NCI-H146 treated with DMSO at 0.1 percent for 48 hours (cell line): Measurements from ENCODE around the gene INHBC.
"Not testable (repeated sequence)": the region's sequence is repeated elsewhere in the genome, so short reads cannot be mapped to it uniquely, and the experiment has no call there.

Source experiments
- DNase-seq: peaks from one replicate; lab custom pipeline; 2025; ENCODE audit not compliant: unreplicated experiment; lab: John Stamatoyannopoulos, UW

Gene INHBC

GRCh38 chr12:57434517-57435223 is at the start of gene INHBC:
TSS of gene INHBC (plus strand) at chr12:57434784. CDS start at chr12:57434887, 103 bp downstream.
- no peak for DNase-seq

DNA sequence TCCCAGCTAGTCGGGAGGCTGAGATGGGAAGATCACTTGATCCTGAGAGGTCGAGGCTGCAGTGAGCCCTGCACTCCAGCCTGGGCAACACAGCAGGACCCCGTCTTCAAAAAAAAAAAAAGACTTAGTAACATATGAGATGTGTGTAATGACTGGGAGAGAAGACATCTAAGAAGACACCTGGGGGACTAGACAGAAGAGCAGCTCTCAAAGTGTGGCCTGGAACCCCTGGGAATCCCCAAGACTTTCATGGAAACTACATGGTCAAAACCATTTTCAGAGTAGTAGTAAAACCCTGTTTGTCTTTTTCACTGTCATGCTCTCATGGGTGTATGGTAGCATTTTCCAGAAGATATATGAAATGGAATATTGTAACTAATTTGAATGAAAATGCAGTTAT is 49.0 kb upstream of the INHBC start:
- DNase-seq, result no peak

- no peak for DNase-seq
These were observed 48.3 kb upstream of the INHBC start for GRCh38 chr12:57386187-57386720.

DNA sequence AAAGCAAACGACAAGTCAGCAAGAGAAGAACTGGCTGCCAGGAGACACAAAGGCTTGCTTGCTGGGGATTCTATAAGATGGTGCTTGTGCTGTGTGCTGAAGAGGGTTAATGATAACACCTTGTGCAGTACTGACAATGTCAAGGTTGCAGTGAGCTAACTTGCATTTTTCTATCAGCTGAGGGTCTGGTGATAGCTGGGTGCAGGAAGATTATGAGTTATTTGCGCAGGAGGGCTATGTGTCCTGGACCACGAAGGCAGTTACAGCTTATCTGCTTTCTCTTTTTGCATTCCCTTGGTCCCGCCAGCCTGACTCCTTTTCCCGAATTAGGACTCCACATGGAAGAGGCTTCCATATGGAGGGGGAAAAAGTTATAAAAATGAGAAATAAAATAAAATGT is 46.2 kb upstream of the INHBC start:
- DNase-seq, result no peak

- no peak for DNase-seq
These were observed 45.6 kb upstream of the INHBC start for GRCh38 chr12:57389033-57389432.

DNA sequence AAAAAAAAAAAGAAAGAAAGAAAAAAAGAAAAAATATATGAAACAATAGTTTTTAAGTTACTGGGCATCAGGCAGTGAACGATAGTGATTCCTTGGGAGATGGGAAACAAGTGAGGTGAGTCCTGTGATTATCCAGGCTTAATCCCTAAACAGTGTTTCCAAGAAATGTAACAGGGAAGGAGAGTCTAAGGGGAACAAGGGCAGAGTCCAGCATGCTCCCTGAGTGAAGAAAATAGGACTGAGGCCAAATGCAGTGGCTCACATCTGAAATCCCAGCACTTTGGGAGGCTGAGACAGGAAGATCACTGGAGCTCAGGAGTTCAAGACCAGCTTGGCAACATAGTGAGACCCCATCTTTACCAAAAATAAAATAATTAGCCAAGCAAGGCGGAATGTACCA is 44.4 kb upstream of the INHBC start:
- DNase-seq, result no peak

GRCh38 chr12:57395121-57395520 is 39.5 kb upstream of the INHBC start:
- DNase-seq, result no peak

- DNase-seq, result no peak
These were observed 37.1 kb upstream of the INHBC start for GRCh38 chr12:57397441-57397840.

DNA sequence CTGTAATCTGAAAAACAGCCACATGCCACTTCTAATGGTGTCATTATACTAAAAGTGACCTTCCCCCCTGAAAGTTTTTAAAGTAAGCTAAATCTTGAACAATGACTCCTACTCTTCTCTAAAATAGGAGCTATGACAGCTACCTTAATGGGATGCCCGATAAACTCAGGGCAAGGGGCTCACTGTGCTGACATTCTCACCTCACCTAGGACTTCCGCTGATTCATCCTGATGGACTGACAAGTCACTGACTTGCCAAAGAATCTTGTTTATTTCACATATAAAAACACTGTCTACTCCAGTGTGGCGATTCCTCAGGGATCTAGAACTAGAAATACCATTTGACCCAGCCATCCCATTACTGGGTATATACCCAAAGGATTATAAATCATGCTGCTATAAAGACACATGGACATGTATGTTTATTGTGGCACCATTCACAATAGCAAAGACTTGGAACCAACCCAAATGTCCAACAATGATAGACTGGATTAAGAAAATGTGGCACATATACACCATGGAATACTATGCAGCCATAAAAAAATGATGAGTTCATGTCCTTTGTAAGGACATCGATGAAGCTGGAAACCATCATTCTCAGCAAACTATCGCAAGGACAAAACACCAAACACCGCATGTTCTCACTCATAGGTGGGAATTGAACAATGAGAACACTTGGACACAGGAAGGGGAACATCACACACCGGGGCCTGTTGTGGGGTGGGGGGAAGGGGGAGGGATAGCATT is 34.7 kb upstream of the INHBC start:
- not testable (repeated sequence) for DNase-seq

- DNase-seq, result no peak
These were observed 33.4 kb upstream of the INHBC start for GRCh38 chr12:57401165-57401564.

- not testable (repeated sequence) for DNase-seq
These were observed 32.4 kb upstream of the INHBC start for GRCh38 chr12:57402156-57402555.

- no peak for DNase-seq
These were observed 29.5 kb upstream of the INHBC start for GRCh38 chr12:57404966-57405640.

DNA sequence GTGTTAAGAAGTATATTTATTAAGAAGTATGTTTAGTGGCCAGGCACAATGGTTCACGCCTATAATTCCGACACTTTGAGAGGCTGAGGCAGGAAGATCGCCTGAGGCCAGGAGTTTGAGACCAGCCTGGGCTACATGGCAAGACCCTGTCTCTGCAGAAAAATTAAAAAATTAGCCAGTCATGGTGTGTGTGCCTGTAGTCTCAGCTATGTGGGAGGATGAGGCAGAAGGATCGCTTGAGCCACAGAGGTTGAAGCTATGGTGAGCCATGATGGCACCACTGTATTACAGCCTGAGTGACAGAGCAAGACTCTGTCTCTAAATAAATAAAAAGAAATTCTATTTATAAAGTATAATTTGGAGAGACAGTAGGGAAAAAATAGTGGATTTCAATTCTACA is 24.1 kb upstream of the INHBC start:
- no peak for DNase-seq

DNA sequence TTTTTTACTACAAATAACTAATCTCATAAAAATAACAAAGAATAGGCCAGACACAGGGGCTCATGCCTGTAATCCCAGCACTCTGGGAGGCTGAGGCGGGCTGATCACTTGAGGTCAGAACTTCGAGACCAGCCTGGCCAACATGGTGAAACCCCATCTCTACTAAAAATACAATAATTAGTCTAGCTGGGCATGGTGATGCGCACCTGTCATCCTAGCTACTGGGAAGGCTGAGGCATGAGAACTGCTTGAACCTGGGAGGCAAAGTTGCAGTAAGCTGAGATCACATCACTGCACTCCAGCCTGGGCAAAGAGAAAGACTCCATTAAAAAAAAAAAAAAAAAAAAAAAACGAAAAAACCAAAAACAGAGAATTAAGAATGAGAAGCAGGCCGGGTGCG is 20.4 kb upstream of the INHBC start:
- not testable (repeated sequence) for DNase-seq

DNA sequence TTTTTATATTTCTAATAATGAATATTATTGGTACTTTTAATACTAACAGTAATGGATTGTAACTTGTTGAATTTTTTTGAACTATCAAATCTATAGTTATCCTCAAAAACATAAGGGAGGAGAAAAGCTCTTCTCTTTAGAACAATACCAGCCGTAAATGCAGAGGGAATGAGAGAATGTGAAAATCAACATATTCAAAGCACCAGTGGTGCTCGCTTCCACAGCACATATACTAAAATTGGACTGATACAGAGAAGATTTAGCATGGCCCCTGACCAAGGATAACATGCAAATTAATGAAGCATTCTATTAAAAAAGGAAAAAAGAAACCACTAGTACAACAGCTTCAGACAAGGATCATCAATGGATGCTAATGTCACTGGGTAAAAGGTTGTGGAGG is 19.5 kb upstream of the INHBC start:
- no peak for DNase-seq

DNA sequence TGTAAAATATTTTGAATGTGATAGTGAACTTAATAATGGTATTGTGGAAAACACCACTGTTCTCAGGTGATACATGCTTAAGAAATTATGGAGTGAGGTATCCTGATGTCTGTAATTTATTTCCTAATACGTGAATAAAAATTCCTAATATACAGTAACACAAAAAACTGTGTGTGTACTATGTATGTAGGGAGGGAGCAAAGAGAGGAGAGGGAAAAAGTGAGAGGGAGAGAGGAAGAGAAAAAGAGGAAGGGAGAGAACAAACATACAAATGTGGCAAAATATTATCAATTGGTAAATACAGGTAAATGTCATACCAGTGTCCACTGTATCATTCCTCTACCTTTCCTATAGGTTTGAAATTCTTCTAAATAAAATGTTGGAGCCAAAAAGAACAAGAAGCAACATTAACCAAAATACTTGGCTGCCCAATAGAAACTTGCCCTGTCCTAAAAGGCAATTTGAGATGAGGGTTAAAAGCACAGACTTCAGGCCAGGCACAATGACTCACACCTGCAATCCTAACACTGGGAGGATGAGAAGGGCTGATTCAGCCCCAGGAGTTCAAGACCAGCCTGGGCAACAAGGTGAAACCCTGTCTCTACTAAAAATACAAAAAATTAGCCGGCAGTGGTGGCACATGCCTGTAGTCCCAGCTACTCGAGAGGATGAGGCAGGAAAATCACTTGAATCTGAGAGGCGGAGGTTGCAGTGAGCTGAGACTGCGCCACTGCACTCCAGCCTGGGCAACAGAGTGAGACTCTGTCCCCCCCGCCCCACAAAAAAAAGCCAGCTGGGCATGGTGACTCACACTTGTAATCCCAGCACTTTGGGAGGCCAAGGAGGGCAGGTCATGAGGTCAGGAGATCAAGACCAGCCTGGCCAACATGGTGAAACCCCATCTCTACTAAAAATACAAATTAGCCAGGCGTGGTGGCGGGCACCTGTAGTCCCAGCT is 18.3 kb upstream of the INHBC start:
- no peak for DNase-seq

- no peak for DNase-seq
These were observed 16.3 kb upstream of the INHBC start for GRCh38 chr12:57418255-57418654.

- no peak for DNase-seq
These were observed 15.1 kb upstream of the INHBC start for GRCh38 chr12:57419495-57419894.

- no peak for DNase-seq
These were observed 14.1 kb upstream of the INHBC start for GRCh38 chr12:57420482-57420881.

DNA sequence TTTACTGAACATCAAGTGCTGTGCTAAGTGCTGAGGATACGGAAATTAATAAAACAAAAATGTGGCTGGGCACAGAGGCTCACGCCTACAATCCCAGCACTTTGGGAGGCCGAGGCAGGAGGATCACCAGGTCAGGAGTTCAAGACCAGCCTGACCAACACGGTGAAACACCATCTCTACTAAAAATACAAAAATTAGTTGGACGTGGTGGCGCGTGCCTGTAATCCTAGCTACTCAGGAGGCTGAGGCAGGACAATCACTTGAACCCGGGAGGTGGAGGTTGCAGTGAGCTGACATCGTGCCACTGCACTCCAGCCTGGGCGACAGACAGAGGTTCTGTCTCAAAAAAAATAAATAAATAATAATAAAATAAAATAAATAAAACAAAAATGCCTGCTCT is 7.6 kb upstream of the INHBC start:
- DNase-seq, result not testable (repeated sequence)

DNA sequence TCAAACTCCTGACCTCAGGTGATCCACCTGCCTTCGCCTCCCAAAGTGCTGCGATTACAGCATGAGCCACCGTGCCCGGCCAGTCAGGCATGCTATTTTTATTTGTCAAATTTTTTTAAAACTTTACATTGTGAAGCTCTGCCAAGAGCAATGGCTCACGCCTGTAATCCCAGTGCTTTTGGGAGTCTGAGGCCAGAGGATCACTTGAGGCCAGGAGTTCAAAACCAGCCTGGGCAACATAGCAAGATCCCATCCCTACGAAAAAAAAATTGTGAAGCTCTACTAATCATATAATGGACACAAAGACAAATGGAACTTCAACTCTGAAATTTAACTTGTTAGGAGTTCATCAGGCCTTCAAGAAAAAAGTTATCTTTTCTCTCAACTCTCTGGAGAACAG is 5.6 kb upstream of the INHBC start:
- no peak for DNase-seq
